ENCODE results near the gene FAT1.
A peak's percentile ranks its signal among the peaks of the same experiment; 100 is the strongest.

The FAT1 gene

GRCh38 chr4:186644737-186645261 lies 78.9 kb downstream of the FAT1 start:
- intact Hi-C loops (cut with DNase I; ENCODE audit: low total_unique reads) = no loop called here
- Histone ChIP-seq H3K36me3 (peaks cover 0 to 5% (median 0%) of the 10 kb centered on the region in 3 donors), H3K27me3 (no peaks in the 10 kb centered on the region), H3K4me1 (peaks cover 0 to 17% (median 6%) of the 10 kb centered on the region in 4 donors), H3K9me3 (no peaks in the 10 kb centered on the region), H3K4me3 (no peak overlapping the region), H3K27ac (no peak overlapping the region)
- DNase-seq = no peak
- no peak for TF ChIP-seq CTCF (IDR thresholded peaks at IDR 0.05)

GRCh38 chr4:186644311-186644638 lies 79.4 kb downstream of the FAT1 start:
- peaks cover 0 to 5% (median 0%) of the 10 kb centered on the region in 3 donors for H3K36me3 ChIP-seq
- no peak for TF ChIP-seq CTCF (IDR thresholded peaks at IDR 0.05)
- H3K27me3 ChIP-seq = no peaks in the 10 kb centered on the region
- intact Hi-C loops (cut with DNase I; ENCODE audit: low total_unique reads) = no loop called here
- H3K4me3 ChIP-seq = no peak overlapping the region
- DNase-seq = no peak
- H3K27ac ChIP-seq = peak overlapping the region in 1 of 2 donors; percentile 6
- H3K9me3 ChIP-seq = no peaks in the 10 kb centered on the region
- H3K4me1 ChIP-seq = peaks cover 0 to 17% (median 6%) of the 10 kb centered on the region in 4 donors

GRCh38 chr4:186643501-186644310 lies 80.0 kb downstream of the FAT1 start:
- Histone ChIP-seq H3K4me3 (no peak overlapping the region), H3K4me1 (peaks cover 0 to 17% (median 6%) of the 10 kb centered on the region in 4 donors), H3K27ac (peak overlapping the region in 1 of 2 donors; percentile 6), H3K27me3 (no peaks in the 10 kb centered on the region), H3K36me3 (peaks cover 0 to 5% (median 3%) of the 10 kb centered on the region in 3 donors), H3K9me3 (no peaks in the 10 kb centered on the region)
- no peak for TF ChIP-seq CTCF (IDR thresholded peaks at IDR 0.05)
- intact Hi-C loops (cut with DNase I; ENCODE audit: low total_unique reads) = no loop called here
- DNase-seq = no peak

GRCh38 chr4:186642998-186643397 lies 80.7 kb downstream of the FAT1 start:
- Histone ChIP-seq H3K27ac (no peak overlapping the region), H3K36me3 (peaks cover 0 to 5% (median 3%) of the 10 kb centered on the region in 3 donors), H3K27me3 (no peaks in the 10 kb centered on the region), H3K4me3 (no peak overlapping the region), H3K4me1 (peaks cover 0 to 17% (median 6%) of the 10 kb centered on the region in 4 donors), H3K9me3 (no peaks in the 10 kb centered on the region)
- TF ChIP-seq CTCF (IDR thresholded peaks at IDR 0.05) = no peak
- intact Hi-C loops (cut with DNase I; ENCODE audit: low total_unique reads) = no loop called here
- DNase-seq = no peak

GRCh38 chr4:186642530-186642929 lies 81.1 kb downstream of the FAT1 start:
- no peak for TF ChIP-seq CTCF (IDR thresholded peaks at IDR 0.05)
- Histone ChIP-seq H3K4me1 (peaks cover 0 to 17% (median 6%) of the 10 kb centered on the region in 4 donors), H3K4me3 (no peak overlapping the region), H3K27ac (no peak overlapping the region), H3K27me3 (no peaks in the 10 kb centered on the region), H3K9me3 (no peaks in the 10 kb centered on the region), H3K36me3 (peaks cover 0 to 5% (median 3%) of the 10 kb centered on the region in 3 donors)
- no peak for DNase-seq
- intact Hi-C loops (cut with DNase I; ENCODE audit: low total_unique reads) = no loop called here
